Thoracic aorta (tissue), 2 donors: ENCODE results near the gene LETMD1. TPM values are rescaled to one million over a fixed set of nuclear protein-coding genes. Genes with fewer than 3 reads are reported as not detected.

Experiments
- ATAC-seq: fragments of 150-250 bp; one replicate; pipeline ENCODE4 v1.8.0; 2017; ENCODE audit warnings: low read depth; ENCODE audit not compliant: insufficient number of reproducible peaks, low FRiP score
- DNase-seq: peaks from one replicate; pipeline ENCODE4 v3.0.0-alpha.2; 2020; ENCODE audit warnings: low spot score
- H3K27ac ChIP-seq, 2 donors: fragments of 200-600 bp; sonication (generic); 1 replicate in 1 of 2; 2 replicates in 1 of 2; pipeline ENCODE4 v1.5.1; 2016; ENCODE audit warnings: mild to moderate bottlenecking in 2 of 2, moderate library complexity in 2 of 2
- H3K27me3 ChIP-seq: fragments of 200-600 bp; sonication (generic); replicated peaks from 2 replicates; pipeline ENCODE4 v1.6.0; 2016; ENCODE audit warnings: mild to moderate bottlenecking; ENCODE audit not compliant: insufficient read depth
- H3K36me3 ChIP-seq: fragments of 200-600 bp; sonication (generic); one replicate; pipeline ENCODE4 v1.5.1; 2016
- H3K4me1 ChIP-seq, 2 donors: fragments of 200-600 bp; sonication (generic); 1 replicate in 1 of 2; 2 replicates in 1 of 2; pipeline versions ENCODE4 v1.5.1 to v1.6.0; 2016; ENCODE audit warnings: low read depth in 2 of 2, mild to moderate bottlenecking in 1 of 2; ENCODE audit not compliant: control insufficient read depth in 1 of 2
- H3K4me3 ChIP-seq: fragments of 200-600 bp; sonication (generic); 2 replicates; pipeline ENCODE4 v1.5.1; 2016; ENCODE audit warnings: mild to moderate bottlenecking
- H3K9me3 ChIP-seq: fragments of 200-600 bp; sonication (generic); 2 replicates; pipeline ENCODE4 v1.5.1; 2016
- total RNA-seq, 2 donors: library from RNA; depleted of rRNA; stranded (reverse); fragments of >200 nt; gene quantifications; one replicate each; pipeline versions ENCODE4 v1.1.0 to v1.2.3, GENCODE V29; 2016
- TF ChIP-seq, protein P1 (sequence below): fragments of 200-600 bp; sonication (generic); IDR thresholded peaks from one replicate; pipeline ENCODE4 v1.5.1; 2019; ENCODE audit warnings: antibody characterized with exemption

LETMD1 gene, protein sequence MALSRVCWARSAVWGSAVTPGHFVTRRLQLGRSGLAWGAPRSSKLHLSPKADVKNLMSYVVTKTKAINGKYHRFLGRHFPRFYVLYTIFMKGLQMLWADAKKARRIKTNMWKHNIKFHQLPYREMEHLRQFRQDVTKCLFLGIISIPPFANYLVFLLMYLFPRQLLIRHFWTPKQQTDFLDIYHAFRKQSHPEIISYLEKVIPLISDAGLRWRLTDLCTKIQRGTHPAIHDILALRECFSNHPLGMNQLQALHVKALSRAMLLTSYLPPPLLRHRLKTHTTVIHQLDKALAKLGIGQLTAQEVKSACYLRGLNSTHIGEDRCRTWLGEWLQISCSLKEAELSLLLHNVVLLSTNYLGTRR
- total RNA-seq = 10 to 100 TPM; 42.4 to 52.1 TPM

DNA sequence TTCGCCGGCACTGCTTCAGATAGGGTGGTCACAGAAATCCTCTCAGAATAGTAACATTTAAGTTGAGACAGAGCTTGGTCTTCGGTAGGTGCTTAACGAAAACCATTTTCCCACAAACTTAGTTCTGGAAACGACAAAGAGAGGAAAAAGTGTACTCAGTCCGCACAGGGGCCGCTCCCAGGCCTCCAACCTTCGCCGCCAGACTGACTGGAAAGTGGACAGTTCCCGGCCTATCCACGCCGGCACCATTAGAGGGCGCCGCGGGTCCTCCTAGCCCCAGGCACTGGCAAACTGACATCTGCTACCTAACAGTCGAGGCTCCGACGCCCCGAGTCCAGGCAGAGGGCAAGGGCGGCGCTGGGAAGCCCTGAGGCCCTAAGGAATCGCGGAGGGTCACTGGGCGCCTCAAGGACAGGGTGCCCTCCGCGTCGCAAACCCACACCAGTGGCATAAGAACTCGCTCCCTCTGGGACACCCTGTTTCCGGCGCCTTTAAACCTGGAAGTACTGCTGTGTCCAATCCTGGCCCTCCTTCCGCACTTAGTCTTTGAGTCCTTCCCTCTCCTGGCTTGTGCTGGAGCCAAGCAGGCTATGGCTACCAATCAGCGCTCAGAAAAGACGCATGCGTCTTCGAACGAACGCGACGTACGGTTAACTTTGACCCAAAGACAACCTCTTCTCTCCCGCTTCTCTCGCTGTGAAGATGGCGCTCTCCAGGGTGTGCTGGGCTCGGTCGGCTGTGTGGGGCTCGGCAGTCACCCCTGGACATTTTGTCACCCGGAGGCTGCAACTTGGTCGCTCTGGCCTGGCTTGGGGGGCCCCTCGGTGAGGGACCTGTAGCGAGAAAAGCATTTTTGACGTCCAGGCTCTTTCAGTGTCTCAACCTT is at the start of gene LETMD1:
TSS of gene LETMD1 (plus strand) at position 673 of the 886 bp plus-strand sequence. CDS start at position 703, 30 bp downstream.
- H3K27ac ChIP-seq = peak within 1 kb of the TSS; percentile 90
- peaks cover 2% of the 10 kb centered on the region for H3K36me3 ChIP-seq

DNA sequence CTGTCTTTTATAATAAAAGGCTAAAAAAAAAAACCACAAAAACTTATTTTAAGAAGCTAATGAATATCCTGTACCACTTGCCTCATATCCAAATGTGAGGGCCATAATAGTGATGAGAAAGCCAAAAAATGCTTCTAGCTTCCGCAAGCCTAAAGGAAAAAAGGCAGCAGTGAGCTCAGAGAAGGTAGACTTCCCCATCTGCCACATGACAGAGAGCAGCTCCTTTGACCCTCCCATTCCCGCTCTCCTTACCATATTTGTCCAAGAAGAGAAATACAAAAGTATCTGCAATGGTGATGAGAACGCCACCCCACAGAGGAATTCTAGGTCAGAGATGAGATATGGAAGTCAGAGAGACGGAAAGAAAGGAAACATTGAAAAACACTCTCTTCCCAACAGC is 49.0 kb upstream of the LETMD1 start:
- no peak for DNase-seq
- Histone ChIP-seq H3K9me3 (no peaks in the 10 kb centered on the region), H3K4me3 (no peak overlapping the region), H3K4me1 (peaks cover under 1 to 5% of the 10 kb centered on the region in 2 donors), H3K27me3 (no peaks in the 10 kb centered on the region), H3K27ac (no peak overlapping the region), H3K36me3 (peaks cover 40% of the 10 kb centered on the region)
- TF ChIP-seq, protein P1, sequence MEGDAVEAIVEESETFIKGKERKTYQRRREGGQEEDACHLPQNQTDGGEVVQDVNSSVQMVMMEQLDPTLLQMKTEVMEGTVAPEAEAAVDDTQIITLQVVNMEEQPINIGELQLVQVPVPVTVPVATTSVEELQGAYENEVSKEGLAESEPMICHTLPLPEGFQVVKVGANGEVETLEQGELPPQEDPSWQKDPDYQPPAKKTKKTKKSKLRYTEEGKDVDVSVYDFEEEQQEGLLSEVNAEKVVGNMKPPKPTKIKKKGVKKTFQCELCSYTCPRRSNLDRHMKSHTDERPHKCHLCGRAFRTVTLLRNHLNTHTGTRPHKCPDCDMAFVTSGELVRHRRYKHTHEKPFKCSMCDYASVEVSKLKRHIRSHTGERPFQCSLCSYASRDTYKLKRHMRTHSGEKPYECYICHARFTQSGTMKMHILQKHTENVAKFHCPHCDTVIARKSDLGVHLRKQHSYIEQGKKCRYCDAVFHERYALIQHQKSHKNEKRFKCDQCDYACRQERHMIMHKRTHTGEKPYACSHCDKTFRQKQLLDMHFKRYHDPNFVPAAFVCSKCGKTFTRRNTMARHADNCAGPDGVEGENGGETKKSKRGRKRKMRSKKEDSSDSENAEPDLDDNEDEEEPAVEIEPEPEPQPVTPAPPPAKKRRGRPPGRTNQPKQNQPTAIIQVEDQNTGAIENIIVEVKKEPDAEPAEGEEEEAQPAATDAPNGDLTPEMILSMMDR = no peak
- no peak for ATAC-seq

More for the DNA sequence above, at the start of gene LETMD1:
- ATAC-seq (peak; percentile 99), DNase-seq (peak; percentile 89)
- peaks cover 12 to 20% of the 10 kb centered on the region in 2 donors for H3K4me1 ChIP-seq
- no peaks in the 10 kb centered on the region for H3K27me3 ChIP-seq
- TF ChIP-seq, protein P1 = peak; percentile 82
- peak within 1 kb of the TSS; percentile 77 for H3K4me3 ChIP-seq
- H3K9me3 ChIP-seq = no peaks in the 10 kb centered on the region

DNA sequence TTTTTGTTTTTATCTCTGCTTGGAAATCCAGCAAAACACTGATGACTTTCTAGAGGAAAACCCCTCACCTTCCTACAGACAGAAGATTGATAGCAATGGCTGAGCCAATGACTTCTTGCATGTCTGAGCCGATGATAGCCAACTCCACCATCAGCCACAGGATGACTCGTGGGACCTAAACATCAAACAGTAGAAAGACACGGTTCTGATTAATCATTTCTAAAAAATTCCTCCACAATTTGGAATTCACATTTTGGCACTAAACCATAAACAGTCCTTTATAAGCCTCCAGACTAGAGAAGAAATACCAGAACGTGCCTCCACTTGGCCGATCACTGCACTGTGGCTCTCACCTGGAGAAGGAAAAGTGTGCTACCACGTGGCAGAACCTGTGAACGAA is 47.9 kb upstream of the LETMD1 start:
- ATAC-seq (no peak), DNase-seq (no peak)
- Histone ChIP-seq H3K36me3 (peaks cover 37% of the 10 kb centered on the region), H3K4me1 (peaks cover 2 to 7% of the 10 kb centered on the region in 2 donors), H3K27me3 (no peaks in the 10 kb centered on the region), H3K4me3 (no peak overlapping the region), H3K9me3 (no peaks in the 10 kb centered on the region), H3K27ac (no peak overlapping the region)
- TF ChIP-seq, protein P1 = no peak

DNA sequence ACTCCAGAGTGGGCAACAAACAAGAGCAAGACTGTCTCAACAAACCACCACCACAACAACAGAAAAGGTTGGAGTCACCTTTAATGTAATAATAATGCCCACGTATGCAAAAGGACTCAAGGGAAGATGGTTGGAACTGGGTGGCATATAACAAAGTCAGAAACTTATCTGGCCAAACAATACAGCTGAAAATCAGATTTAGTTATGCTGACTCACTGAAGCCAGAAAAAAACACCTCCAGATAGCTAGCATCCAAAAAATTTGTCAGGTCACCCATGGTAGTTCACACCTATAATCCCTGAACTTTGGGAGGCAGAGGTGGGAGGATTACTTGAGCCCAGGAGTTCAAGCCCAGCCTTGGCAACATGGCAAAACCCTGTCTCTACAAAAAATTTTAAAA is 46.3 kb upstream of the LETMD1 start:
- Histone ChIP-seq H3K4me1 (peaks cover 2 to 7% of the 10 kb centered on the region in 2 donors), H3K27me3 (no peaks in the 10 kb centered on the region), H3K27ac (no peak overlapping the region), H3K4me3 (no peak overlapping the region), H3K36me3 (peaks cover 33% of the 10 kb centered on the region), H3K9me3 (no peaks in the 10 kb centered on the region)
- TF ChIP-seq, protein P1 = no peak
- no peak for ATAC-seq
- no peak for DNase-seq

DNA sequence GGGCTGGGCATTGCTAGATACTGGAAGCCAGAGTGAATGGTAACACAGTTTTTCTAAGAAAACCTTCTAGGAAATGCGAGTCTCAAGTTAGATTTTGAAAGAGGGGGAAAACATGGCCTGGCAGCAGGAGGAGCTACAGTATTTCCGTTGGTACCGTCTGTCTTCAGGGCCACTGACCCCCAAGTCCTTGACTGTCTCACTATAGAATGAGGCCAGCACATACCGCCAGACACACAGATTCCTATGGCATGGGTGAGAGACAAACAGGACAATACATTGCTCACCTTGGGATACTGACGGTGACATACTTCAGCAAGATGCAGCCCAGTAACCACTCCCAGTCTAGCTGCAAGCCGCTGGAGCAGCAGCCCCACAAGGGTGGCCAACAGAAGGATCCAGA is 43.6 kb upstream of the LETMD1 start:
- Histone ChIP-seq H3K27me3 (no peaks in the 10 kb centered on the region), H3K36me3 (peaks cover 28% of the 10 kb centered on the region), H3K27ac (no peak overlapping the region), H3K9me3 (no peaks in the 10 kb centered on the region), H3K4me3 (no peak overlapping the region), H3K4me1 (peaks cover 10 to 15% of the 10 kb centered on the region in 2 donors)
- TF ChIP-seq, protein P1 = no peak
- DNase-seq (no peak), ATAC-seq (no peak)
